ENCODE data around the gene TPRA1.

- TF ChIP-seq CTCF (IDR thresholded peaks at IDR 0.05 in 8 of 11, conservative IDR thresholded peaks at IDR 0.05 in 3 of 11) (no peak), POLR2A (IDR thresholded peaks at IDR 0.05) (no peak), POLR2AphosphoS5 (IDR thresholded peaks at IDR 0.05) (no peak)
Observed at GRCh38 chr3:127549826-127550467, 40.6 kb downstream of the TPRA1 start.
